Muscle of back (tissue), 10 donors: ENCODE measurements around the gene DTWD2. TPM values are rescaled to one million over a fixed set of nuclear protein-coding genes. Genes with fewer than 3 reads are reported as not detected.

ENCODE experiments used
- polyA plus RNA-seq, 10 donors: library from polyadenylated mRNA; unstranded; fragments of 120-200 nt; gene quantifications; one replicate each; pipeline ENCODE4 v1.2.1, GENCODE V29; 2013; ENCODE audit not compliant: insufficient read length in 10 of 10

The DTWD2 gene
- polyA plus RNA-seq, 10 donors = 4.6 to 11.2 (median 6.8) TPM

Other genes starting within 250 kb of the DTWD2 start
- 10 to 100 TPM; 17.7 to 28.2 (median 23.7) TPM for gene DMXL1, start 82.5 kb upstream of the DTWD2 start, polyA plus RNA-seq